AG04449 (cell line): ENCODE data around the gene FHOD3.

Experiments
- CTCF ChIA-PET: fragments of 350-600 bp; formaldehyde crosslinking; extraction: SDS; loops from one replicate; lab custom pipeline; 2021; ENCODE audit warnings: antibody characterized with exemption; lab: Yijun Ruan, JAX
- POLR2A ChIA-PET: fragments of 400-600, 350-600 bp; formaldehyde crosslinking; extraction: SDS; loops from one replicate; lab custom pipeline; 2020; ENCODE audit warnings: antibody characterized with exemption, inconsistent platforms; lab: Yijun Ruan, JAX
- DNase-seq: peaks from one replicate; pipeline ENCODE4 v3.0.0-alpha.2; 2010; ENCODE audit warnings: low read depth, low spot score
- H3K4me3 ChIP-seq: 2 replicates; pipeline ENCODE4 v1.5.1; 2011; ENCODE audit warnings: low read depth, mild to moderate bottlenecking, control low read depth, low read length
- TF ChIP-seq, protein P1 (sequence below): IDR thresholded peaks from one replicate; pipeline ENCODE4 v1.5.1; 2011; ENCODE audit warnings: mild to moderate bottlenecking, moderate library complexity, low read length, control low read depth, inconsistent platforms; ENCODE audit not compliant: insufficient read depth; ENCODE audit errors: missing control alignments

Gene FHOD3

DNA sequence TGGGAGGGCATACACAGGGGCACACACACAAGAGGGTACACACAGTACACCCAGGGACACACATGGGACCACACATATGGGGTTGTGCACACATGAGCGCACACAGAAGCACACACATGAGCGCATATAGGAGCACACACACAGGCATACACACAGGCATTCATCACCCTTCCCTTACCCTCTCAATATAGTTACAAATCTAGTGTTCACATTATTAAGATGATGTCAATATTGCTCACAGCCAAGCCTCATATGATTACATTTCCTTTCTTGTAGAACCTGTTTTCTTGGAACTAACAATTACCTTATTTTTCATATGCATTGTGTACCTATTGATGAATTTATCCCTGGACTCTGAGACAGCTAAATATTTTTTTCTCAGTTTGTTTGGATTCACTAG lies 156.7 kb downstream of the FHOD3 start:
- H3K4me3 ChIP-seq, result no peak overlapping the region
- CTCF ChIA-PET, result no interaction called here
- DNase-seq, result no peak
- TF ChIP-seq, protein P1, sequence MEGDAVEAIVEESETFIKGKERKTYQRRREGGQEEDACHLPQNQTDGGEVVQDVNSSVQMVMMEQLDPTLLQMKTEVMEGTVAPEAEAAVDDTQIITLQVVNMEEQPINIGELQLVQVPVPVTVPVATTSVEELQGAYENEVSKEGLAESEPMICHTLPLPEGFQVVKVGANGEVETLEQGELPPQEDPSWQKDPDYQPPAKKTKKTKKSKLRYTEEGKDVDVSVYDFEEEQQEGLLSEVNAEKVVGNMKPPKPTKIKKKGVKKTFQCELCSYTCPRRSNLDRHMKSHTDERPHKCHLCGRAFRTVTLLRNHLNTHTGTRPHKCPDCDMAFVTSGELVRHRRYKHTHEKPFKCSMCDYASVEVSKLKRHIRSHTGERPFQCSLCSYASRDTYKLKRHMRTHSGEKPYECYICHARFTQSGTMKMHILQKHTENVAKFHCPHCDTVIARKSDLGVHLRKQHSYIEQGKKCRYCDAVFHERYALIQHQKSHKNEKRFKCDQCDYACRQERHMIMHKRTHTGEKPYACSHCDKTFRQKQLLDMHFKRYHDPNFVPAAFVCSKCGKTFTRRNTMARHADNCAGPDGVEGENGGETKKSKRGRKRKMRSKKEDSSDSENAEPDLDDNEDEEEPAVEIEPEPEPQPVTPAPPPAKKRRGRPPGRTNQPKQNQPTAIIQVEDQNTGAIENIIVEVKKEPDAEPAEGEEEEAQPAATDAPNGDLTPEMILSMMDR, result no peak
- POLR2A ChIA-PET, result no interaction called here

DNA sequence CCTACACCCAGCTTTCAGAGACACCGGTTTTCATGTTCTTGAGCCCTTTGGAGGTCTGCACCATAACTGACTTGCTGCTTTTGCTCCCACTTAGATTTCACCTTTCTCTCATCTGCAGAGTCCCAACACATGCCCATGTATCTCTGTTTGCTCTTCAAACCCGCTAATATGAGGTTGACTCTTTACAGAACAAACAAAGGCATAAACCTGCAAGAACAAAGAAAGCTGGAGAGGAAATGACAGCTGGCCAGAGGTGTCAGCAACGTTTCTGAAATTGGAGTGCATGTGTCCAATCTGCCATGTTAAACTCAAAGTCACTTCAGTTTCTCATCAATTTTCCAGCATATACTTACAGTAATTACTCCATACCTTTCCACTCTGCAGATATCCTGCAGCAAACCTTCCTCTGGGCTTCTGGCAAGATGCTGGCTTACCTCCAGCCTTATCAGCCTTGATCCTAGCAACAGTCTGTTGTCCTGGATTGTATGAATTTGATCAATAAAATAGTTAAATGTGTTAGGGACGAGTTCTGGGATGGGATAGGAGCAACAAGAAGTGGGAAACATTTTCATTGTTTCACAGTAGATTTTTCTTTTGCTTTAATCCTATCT lies 157.4 kb downstream of the FHOD3 start:
- TF ChIP-seq, protein P1, result no peak
- no peak for DNase-seq
- CTCF ChIA-PET, result no interaction called here
- POLR2A ChIA-PET, result no interaction called here
- no peak overlapping the region for H3K4me3 ChIP-seq

DNA sequence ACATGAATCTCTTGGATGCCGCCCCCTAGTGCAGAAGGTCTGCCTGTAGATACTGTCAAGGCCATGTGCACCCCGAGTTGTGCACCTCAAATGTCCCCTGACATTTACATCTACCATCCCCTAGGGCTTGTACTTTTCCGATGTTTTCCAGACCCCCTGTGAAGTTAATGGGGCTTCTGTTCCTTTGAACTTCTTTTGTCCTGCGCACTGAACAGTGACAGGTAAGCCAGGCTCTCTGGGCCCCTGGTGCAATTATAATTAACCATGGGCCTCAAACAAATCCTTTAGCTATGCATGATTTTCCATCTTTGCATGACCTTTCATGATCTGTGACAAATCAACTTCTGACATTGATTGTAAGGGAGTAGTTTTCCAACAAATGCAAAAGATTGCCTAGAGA lies 158.4 kb downstream of the FHOD3 start:
- CTCF ChIA-PET, result no interaction called here
- POLR2A ChIA-PET, result no interaction called here
- TF ChIP-seq, protein P1, result no peak
- H3K4me3 ChIP-seq, result no peak overlapping the region
- DNase-seq, result no peak

DNA sequence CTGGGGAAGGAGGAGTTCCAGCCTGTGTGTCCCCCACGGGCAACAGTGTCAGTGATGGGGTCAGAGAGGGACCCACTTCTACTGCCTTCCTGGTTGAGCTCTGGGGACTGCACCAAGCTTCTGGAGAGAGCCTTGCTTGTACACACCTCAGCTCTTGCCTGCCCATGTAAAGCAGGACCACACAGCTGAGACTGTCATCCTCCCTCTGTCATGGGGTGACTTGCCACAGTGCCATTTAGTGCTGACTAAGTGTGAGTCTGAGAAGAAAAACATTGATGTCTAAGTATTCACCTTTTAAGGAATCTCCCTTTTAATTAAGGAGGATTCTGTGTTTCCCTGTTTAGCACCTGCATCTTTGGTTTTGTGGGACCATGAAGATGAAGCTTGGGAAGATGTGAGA lies 159.1 kb downstream of the FHOD3 start:
- POLR2A ChIA-PET, result no interaction called here
- DNase-seq, result no peak
- TF ChIP-seq, protein P1, result no peak
- CTCF ChIA-PET, result interaction anchor here (1.3 kb wide), 1 partner anchor 16 kb away, joined by 4 read pairs; no protein-coding TSS in a partner anchor
- H3K4me3 ChIP-seq, result no peak overlapping the region

DNA sequence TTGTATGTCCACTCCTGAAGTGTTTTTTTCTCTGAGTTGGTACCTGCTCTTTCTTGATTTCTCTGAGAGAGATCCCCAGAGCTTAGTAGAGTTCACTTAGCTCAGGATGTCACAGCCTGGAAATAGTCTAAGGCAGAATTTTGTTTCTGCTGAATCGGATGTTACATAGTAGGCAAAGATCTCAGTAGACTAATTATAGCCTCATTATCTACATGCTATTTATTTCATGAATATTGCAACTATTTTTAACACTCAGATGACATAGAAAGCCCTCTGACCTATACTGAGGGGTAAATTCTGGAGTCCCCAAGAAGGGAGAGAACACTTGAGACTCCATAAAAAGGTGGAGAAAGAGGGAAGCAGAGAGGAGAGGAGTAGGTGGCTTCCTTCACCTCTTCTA lies 160.2 kb downstream of the FHOD3 start:
- POLR2A ChIA-PET, result no interaction called here
- DNase-seq, result no peak
- CTCF ChIA-PET, result interaction anchor here (1.3 kb wide), 1 partner anchor 15 kb away, joined by 4 read pairs; no protein-coding TSS in a partner anchor
- H3K4me3 ChIP-seq, result no peak overlapping the region
- TF ChIP-seq, protein P1, result no peak

DNA sequence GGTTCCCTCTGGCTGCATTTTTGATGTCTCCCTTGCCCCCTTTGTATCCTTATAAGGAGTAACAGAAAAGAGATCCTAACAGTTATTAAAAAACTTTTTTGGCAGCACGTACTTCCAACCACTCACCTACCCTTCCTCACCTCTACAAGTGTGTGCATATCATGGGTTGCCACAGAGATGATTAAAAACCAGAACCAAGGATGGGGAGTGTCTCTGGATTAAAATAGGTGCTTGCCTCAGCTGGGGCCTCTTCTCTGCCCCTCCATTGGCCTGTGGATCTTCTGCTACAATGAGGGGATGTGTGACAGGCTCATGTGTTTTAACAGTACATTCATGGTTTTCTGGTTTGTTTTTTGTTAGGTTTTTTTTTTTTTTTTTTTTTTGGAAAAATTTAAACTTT lies 160.8 kb downstream of the FHOD3 start:
- TF ChIP-seq, protein P1, result no peak
- DNase-seq, result no peak
- H3K4me3 ChIP-seq, result no peak overlapping the region
- ChIA-PET POLR2A (no interaction called here), CTCF (no interaction called here)
